H4 (cell line): ENCODE data around the gene CIB4. TPM values are rescaled to one million over a fixed set of nuclear protein-coding genes. Genes with fewer than 3 reads are reported as not detected.

Source experiments
- total RNA-seq: library from RNA; depleted of rRNA; stranded (reverse); fragments of >200 nt; shearing (Covaris generic); gene quantifications from 2 replicates; pipeline ENCODE4 v1.2.3, GENCODE V29; 2014; rRNA removed

Gene CIB4
- total RNA-seq, 1 experiment from 2014 or later = not detected

Other genes with a start within 250 kb of the CIB4 start
- not detected in 2 replicates for gene DRC1, start 239.4 kb downstream of the CIB4 start, total RNA-seq
- gene OTOF, start 163.2 kb downstream of the CIB4 start, total RNA-seq = 0.14 TPM in 1 of 2 replicates, not detected in the other
- 0.12 and 2.1 TPM in 2 replicates for gene KCNK3, start 51.4 kb upstream of the CIB4 start, total RNA-seq
- 22.0 and 37.4 TPM in 2 replicates for gene SLC35F6, start 122.9 kb upstream of the CIB4 start, total RNA-seq
- 24.8 and 30.2 TPM in 2 replicates for gene CENPA, start 144.7 kb upstream of the CIB4 start, total RNA-seq
- gene DPYSL5, start 206.8 kb upstream of the CIB4 start, total RNA-seq = 4.5 and 5.0 TPM in 2 replicates